Measurements from ENCODE around the gene PDE6B.
A peak's percentile ranks its signal among the peaks of the same experiment; 100 is the strongest.

The PDE6B gene

DNA sequence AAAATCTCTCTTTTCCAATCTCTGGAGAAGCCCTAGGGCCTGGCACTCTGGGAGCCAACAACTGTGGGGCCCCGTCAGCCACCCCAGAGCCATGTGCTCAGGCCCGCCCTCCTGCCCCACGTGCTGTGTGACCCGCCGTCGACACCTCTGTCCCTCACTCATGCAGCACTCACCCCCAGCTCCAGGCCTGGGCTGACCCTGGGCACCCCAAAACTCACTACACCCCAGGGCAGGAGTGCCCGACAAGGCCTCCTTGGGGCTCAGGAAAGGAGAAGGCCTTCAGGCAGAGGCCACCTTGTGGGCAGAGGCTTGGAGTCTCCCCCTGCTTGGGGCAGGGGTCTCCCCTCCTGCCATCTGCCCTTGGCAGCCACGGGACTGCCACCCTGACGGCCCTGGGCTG, 54.7 kb downstream of the PDE6B start:
- TF ChIP-seq, protein P1, sequence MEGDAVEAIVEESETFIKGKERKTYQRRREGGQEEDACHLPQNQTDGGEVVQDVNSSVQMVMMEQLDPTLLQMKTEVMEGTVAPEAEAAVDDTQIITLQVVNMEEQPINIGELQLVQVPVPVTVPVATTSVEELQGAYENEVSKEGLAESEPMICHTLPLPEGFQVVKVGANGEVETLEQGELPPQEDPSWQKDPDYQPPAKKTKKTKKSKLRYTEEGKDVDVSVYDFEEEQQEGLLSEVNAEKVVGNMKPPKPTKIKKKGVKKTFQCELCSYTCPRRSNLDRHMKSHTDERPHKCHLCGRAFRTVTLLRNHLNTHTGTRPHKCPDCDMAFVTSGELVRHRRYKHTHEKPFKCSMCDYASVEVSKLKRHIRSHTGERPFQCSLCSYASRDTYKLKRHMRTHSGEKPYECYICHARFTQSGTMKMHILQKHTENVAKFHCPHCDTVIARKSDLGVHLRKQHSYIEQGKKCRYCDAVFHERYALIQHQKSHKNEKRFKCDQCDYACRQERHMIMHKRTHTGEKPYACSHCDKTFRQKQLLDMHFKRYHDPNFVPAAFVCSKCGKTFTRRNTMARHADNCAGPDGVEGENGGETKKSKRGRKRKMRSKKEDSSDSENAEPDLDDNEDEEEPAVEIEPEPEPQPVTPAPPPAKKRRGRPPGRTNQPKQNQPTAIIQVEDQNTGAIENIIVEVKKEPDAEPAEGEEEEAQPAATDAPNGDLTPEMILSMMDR (IDR thresholded peaks at IDR 0.05; ENCODE audit: insufficient read depth, low read depth, low read length, missing control alignments) = no peak
- no peak overlapping the region for H3K4me3 ChIP-seq (ENCODE audit: low read length)
- no peak for DNase-seq (ENCODE audit: low read depth)

DNA sequence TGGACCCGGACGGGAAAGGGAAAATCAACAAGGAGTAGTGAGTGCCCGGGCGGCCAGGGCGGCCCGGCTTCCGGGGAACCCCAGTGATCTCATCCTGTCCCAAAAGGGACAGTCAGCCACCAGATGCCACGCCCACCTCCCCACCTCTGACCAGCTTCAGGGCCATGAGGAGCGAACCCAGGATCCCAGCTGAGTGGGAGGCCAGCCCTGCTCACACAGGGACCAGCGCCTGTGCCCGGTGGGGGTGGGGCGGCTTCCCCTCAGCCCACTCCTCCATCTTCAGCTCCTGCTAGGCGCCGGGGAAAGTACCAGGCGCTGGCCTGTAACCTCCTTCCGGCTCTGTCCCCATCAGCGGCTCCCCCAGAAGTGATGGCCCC, 55.2 kb downstream of the PDE6B start:
- TF ChIP-seq, protein P1 (IDR thresholded peaks at IDR 0.05; ENCODE audit: insufficient read depth, low read depth, low read length, missing control alignments) = no peak
- peak overlapping the region; percentile 49 for H3K4me3 ChIP-seq (ENCODE audit: low read length)
- DNase-seq (ENCODE audit: low read depth) = peak; percentile 27

DNA sequence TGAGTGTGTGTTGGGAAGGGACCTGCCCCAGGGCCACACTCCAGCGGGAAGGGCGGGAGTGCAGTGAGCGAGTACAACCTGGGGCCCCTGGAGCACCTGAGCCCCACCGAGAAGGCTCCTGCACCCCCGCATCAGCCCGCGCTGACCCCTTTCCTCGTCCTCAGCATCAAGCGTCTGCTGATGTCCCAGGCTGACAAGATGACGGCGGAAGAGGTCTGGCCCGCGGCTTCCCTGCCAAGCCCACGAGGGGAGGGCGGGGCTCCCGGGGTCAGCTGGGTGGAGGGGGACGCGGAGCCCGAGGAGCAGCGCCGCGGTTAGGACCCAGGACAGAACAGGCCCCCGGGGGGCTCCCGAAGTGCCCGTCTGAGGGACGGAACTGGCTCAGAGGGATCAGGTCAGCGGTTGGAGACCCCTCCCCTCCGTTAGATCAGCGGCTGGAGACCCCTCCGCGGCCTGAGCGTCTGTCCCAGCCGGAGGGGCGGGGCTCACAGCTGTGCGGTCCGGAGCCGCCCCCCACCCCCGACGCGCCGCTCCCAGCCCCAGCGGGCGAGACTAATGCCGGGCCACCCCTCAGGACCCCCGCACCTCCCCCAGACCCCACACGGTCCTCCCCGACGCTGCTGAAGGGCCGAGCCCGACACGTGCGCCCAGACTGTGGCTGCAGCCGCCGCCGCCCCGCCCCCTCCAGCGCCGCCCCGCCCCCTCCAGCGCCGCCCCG, 55.7 kb downstream of the PDE6B start:
- DNase-seq (ENCODE audit: low read depth) = peak; percentile 28
- TF ChIP-seq, protein P1 (IDR thresholded peaks at IDR 0.05; ENCODE audit: insufficient read depth, low read depth, low read length, missing control alignments) = no peak
- peak overlapping the region; percentile 49 for H3K4me3 ChIP-seq (ENCODE audit: low read length)

DNA sequence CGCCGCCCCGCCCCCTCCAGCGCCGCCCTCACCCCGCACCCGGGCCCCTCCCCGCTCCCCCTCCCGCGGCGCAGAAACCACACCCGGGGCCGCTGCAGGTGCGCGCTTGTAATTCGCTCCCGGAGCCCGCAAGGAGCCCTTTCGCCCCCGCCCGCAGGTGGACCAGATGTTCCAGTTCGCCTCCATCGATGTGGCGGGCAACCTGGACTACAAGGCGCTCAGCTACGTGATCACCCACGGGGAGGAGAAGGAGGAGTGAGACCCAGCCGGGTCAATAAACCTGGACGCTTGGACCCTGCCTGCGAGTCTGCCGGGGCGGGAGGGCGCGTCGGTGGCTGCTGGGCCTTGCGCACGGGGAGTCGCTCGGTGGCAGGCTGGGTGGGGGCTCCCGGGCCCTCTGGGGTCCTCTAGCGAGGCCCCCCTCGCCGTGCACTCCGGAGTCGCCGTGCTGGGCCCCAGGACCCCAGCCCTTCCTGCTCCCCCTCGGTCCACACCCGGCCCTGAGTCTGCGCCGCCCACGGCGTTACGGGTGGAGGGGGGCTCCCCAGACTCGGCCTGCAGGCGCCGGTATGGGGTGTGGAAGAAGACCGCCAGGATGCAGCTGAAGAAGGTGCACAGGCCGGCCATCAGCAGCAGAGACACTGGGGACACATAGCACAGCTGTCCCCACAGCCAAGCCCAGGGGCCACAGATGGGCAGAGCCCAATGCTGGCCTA, 56.5 kb downstream of the PDE6B start:
- H3K4me3 ChIP-seq (ENCODE audit: low read length) = peak overlapping the region; percentile 34
- peak; percentile 77 for DNase-seq (ENCODE audit: low read depth)
- TF ChIP-seq, protein P1 (IDR thresholded peaks at IDR 0.05; ENCODE audit: insufficient read depth, low read depth, low read length, missing control alignments) = no peak

DNA sequence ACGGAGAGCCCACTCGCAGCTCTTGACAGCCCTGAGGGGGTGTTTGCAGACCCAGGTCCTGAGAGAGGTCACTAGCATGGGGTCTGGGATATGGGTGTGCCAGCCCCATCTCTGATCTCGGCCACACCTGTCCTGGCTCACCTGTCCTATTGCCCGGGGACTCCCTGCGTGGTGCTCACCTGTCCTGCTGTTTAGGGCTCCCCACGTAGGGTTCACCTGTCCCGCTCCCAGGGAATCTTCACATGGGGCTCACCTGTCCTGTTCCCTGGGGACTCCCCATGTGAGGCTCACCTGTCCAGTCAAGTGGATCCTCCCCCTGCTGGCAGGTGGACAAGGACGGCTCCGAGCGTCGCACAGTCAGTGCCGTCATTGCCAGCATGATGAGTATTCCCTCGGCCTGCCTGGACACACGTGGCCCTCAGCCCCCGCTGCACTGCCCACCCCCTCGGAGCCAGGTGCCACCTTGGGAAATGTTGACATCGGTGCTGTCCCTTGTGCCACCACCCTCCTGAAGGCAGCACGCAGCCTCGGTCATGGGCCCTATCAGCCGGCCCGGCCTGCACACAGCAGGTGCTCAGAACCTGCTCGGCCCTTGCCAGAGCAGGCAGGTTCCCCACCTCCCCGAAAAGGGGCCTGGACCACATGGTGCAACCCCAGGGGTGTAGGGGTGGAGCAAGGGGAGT, 57.3 kb downstream of the PDE6B start:
- DNase-seq (ENCODE audit: low read depth) = no peak
- H3K4me3 ChIP-seq (ENCODE audit: low read length) = no peak overlapping the region
- TF ChIP-seq, protein P1 (IDR thresholded peaks at IDR 0.05; ENCODE audit: insufficient read depth, low read depth, low read length, missing control alignments) = no peak

DNA sequence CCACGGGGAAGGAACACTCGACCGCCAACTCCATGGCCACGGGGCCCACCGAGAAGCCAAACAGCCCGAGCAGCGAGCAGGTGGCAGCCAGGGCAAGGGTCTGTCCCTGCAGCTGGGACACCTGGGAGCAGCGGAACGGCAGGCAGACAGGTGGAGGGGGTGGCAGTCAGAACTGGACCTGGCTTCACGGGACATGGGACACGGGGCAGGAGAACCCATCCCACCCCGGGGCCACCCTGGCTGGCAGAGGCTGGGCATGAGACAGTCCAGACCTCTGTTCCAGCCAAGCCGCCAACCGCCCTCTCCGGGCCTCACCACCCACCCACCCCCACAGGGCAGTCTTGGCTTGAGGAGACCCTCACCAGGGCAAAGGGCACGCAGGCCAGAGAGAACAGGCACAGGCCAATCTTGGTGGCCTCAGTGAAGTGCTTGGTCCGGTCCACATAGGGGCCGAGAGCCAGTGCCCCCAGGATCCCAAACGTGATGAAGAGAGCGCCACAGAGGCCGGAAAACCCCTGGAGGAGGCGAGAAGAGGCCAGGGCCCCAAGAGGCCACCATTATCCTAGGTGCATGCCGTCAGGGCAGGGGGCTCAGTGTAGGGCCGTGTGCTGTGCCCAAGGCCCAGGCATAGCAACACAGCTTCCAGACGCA, 58.0 kb downstream of the PDE6B start:
- DNase-seq (ENCODE audit: low read depth) = no peak
- TF ChIP-seq, protein P1 (IDR thresholded peaks at IDR 0.05; ENCODE audit: insufficient read depth, low read depth, low read length, missing control alignments) = no peak
- H3K4me3 ChIP-seq (ENCODE audit: low read length) = no peak overlapping the region

Measured in epithelial cell of esophagus (primary cell).